Activated CD4-positive, alpha-beta T cell treated with anti-CD3 and anti-CD28 coated beads for 4 hours (primary cell): Measurements from ENCODE around the gene WIPF3.

Experiments used
- DNase-seq, 2 donors: peaks; one replicate each; pipeline ENCODE4 v3.0.0-alpha.2; 2020

WIPF3 gene

DNA sequence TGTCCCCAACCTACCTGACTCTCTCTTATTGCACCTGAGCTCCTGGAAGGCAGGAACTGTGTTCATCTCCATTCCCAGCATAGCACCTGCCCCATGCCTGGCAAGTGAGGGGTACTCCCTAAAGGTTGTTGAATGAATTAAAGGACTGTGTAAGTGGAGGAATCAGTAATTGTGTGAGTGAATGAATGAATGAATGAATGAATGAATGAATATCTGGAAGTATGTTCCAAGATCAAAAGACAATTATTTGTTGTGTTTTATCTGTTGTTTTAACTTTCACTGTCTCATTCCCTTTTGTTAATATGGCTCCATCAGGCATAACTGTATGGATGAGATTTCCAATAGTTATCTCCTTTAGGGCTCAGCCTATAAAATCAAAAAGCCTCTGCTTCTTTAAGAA, 4.0 kb downstream of the WIPF3 start:
- DNase-seq = no peak

DNA sequence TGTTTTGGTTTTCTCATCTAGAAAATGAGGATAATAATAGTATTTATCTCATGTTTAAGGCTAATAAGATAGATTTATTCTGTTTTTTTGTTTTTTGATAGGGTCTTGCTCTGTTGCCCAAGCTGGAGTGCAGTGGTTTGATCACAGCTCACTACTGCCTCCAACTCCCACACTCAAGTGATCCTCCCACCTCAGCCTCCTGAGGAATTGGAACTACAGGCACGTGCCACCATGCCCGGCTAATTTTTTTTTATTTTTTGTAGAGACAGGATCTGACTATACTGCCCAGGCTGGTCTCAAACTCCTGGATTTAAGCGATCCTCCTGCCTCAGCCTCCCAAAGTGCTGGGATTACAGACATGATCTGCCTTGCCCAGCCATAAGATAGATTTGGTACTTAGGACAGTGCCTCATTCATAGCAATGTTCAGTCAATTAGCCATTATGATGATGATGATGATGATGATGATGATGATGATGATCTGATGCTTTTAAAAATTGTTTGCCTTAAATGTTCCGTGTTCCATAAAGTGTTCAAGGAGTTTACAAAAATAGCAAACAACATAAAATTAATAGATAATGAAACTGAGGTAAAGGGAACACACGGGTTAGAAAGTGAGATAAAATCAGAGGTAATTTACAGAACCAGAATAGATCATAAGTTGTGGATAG, 4.6 kb downstream of the WIPF3 start:
- no peak for DNase-seq

DNA sequence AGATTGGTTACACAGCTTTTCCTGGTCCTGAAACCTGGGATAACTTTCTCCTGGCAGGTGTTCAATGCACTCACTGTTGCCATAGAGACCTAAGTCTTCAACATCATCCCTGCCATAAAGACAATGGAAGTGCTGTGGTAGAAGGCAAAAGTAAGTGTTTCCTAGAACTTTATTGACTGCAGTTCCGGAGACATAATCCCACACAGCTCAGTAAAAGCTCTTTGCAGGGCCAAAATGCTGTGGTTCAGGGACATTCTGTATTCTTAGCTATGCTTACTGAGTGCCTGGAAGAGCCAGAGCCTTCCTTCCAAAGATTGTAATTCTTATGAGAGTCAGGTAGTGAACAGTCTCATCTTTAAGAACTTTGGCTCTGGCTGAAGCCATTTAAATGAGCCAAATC, 5.3 kb downstream of the WIPF3 start:
- DNase-seq = no peak

DNA sequence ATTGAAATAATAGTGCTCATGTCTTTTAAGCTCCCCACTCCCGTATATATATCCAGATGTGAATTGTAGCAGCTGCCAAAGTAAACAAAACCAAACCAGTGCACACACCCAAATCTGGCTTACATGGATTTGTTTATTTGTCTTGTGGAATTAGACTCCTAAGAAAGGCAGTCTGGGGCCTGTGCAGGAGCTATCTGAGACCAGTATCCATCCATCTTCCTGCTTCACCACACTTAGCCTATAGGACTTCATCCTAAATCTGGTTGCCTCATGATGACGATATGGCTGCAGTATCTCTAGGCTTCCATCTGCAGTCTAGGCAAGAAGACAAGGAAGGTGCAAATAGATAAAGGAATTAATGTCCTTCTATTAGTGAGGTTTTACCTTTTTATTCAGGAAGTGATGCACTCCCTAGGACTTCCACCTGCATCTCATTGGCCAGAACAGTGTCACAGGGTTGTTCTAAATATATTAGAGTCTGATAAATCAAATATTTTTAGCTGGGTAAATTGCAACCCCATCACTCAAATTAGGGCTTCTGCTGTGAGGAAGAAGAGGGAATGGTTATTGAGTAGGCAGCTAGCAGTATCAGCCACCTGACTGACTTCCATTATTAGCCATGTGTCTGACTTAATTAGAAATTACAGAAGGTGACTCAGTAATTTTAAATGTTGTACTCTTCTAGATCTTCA, 6.0 kb downstream of the WIPF3 start:
- DNase-seq = no peak

DNA sequence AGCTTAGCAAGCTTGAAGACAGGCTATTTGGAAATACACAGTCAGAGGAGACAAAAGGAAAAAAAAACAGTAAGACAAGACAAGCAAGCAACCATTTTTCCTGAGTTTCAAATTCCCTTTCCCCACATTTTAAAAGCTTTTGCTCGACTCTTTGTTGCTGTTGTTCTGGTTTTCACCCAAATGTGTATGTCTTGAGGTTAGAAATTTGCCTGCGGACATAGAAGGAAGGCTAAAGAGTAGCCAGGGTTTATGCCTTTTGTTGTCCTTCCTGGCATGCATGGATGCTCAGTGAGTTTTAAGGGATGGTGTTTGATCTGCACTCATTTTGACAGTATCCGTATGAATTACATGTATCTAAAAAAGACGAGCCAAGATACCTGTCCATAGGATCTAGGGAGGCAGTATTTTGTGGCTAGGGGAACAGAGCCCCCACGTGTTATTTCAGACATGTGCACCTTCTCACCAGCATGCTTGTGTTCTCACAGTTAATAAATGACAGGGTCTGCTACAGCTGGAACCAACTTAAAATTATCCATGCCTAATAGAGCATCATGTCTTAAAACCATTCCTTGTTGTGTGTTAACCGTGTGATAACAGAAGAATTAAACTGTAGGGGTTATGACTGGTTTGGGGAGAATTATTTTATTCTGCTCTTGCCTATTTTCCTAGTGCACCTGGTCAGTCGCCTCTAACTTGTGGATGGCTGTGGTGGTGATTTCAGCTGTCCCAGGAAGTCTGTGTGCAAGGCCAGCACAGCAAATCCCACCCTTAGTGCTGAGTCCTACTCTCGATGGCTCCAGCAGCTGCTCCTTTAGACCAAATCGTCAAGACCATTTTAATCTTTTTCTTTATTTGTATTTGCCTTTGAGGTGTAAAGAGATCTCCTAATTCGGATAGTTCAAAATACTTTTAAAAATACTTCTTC, 9.1 kb downstream of the WIPF3 start:
- no peak for DNase-seq

DNA sequence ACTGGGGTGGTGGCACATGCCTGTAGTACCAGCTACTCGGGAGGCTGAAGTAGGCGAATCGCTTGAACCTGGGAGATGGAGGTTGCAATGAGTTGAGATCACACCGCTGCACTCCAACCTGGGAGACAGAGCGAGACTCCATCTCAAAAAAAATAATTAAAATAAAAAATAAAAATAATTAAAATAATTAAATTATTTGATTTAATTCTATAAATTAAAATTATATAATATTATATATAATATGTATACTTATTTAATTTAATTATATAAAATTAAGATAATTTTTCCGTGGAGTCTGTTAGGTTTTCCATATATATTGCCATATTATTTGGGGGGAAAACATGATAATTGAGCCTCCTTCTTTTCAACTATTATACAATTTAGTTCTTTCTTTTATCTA, 12.0 kb downstream of the WIPF3 start:
- DNase-seq = no peak

DNA sequence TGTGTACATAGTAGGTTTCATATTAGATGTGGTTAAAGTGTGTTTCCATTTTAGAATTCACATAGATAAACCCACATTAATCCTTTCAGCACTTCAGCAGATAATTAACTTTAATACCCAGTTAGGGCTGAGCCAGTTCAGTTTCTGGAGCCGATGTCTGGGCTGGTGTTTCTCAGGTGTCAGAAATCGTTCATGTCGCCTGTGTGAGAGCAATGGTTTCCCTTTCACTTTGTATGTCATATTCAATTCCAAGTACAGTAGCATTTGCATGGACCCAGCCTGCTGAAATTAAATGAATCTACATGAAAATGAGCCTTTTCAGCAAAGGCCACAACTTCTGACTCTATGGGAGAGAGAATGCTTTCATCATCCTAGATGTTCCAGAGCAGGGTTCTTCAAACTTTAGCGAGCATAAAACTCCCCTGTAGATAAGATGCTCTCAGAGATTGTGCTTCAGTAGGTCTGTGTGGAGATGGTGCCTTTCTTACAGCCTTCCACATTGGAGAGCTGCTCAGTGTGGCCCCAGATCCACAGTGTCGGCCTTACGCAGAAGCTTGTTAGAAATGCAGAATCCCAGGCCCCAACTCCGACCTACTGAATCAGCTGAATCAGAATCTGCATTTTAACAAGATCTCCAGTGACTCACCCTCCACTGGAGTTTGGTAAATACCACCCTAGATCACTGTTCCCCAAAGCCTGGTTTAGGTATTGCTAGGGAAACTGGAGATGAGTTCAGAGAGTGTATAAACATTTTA, 19.6 kb downstream of the WIPF3 start:
- DNase-seq = no peak

DNA sequence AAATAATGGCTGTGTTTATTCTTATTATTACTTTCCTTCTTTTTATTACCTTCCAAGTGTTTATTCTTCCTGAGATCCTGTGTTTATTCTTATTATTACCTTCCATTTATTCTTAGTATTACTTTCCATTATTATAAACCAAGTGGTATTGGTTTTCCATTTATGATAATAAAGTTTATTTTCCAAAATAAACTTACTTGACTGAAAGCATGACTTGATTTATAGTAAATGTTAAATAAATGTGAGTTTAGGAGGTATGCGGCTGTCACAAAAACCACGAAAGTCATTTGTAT, 20.2 kb downstream of the WIPF3 start:
- DNase-seq = no peak

DNA sequence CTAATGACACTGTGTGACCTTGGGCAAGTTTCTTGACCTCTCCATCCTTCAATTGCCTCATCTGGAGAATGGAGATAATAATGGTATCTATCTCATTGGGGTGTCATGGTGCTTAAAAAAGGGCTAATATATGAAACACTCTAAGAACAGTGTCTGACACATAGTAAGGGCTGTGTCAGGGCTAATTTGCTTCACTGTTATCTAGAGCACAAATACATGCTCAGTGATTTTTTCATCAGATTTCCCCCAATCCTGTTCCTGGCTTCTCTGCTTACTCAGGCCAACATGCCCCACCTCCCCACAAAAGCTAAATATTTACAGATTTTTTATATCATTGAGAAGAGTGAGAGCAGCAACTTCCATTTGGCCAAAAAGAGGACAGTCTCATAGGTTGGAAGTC, 20.6 kb downstream of the WIPF3 start:
- no peak for DNase-seq

DNA sequence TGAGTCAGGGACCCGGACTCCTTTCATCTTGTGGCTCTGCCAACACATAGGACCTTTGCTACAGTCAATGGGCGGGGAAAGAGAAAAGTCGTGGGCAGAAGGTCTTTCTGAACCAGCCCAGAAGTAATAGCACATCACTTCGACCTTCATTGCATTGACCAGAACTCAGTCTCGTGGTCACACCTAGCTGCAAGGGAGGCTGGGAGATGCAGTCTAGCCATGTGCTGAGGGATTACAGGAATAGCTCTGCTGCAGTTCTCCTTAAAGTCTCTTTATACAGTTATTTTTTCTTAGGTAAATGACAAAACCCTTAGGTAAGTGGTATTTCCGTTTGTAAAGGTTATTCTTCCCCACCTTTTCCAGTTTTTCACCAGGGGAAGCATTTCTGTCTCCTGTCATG, 25.4 kb downstream of the WIPF3 start:
- DNase-seq = no peak

DNA sequence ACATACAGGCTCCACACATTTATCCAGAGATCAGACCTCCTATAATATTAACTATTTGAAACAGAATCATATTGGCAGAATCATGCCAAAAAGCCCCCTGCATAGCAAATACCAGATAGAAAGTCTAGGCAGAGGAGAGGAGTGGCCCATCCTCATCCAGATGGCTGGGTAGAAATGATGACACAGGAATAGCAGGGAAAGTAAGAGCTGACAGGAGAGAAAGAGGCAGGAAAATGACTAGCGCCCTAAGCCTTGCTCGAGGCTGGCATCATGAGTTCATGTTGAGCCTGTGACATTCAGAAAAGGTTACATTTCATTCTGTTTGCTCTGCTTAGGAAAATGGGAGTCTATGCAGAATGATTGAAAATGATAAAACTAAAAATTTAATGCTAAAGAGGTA, 27.6 kb downstream of the WIPF3 start:
- no peak for DNase-seq

DNA sequence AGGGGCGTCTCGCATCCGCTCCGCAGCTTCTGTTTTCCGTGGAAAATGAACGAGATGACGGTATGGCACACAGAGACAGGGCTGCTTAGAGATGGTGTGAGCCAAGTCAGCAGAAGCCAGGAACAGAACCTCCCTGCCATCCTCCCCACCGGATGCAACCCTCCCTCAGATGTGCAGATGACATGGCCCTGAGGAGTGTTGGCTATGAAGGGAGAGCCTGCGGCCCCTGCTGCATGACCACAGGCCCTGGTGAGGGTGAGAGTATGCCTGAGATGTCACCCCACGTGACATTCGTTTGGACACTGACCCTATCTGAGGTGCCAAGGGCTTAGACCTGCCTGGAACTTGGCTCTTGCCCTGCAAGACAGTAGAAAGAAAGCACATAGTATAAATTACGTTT, 29.4 kb downstream of the WIPF3 start:
- no peak for DNase-seq

DNA sequence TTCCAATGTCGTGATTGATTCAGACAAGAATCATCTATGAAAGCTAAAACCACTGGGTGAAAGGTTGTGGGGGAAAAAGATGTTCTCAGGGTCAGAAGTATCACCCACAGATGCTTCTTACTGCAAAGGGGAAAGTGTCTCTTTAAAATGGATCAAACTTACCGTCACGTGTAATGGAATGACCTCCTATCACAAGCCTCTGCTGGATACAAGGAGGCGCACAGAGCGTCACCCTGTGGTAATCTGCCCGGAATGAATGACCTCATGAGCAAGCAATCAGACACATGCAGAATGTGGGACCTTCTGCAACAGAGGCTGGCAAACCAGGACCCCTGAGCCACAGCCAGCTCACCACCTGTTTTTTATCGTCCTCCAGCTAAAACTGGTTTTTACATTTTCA, 33.0 kb downstream of the WIPF3 start:
- no peak for DNase-seq

DNA sequence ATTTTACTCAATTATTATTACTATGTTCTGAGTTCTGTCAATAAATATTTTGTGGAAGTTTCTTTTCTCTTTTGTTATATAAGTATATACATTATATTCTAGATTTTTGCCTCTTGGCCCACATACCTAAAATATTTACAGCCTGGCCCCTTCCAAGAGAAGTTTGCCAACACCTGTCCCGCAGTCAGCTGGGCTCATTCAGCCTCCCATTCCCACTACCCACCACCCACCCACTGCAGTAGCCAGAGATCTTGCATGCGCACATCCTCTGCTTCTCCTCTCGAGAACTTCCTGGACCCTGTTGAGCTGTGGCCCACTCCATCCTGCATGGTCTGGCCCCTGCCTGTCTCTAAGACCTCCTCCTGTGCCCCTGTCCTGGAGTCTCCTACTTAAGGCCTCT, 33.6 kb downstream of the WIPF3 start:
- DNase-seq = no peak

DNA sequence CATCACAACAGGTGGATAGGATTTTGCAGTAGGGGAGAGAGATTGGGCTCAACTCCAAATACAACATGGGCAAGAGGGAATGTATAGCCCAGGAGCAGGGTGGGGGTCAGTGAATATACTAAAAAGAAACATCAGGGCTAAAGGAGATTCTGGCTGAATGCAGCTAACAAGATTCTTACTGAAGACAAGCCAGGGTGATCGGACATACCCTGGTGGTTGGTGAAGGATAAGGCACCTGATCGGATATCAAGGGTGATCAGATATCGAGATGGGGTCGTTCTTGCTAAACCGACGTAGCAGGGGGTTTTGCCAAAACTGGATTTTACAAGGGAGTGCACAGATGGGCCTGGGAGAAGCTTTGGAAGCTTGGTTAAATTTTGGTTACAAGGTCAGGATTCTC, 34.4 kb downstream of the WIPF3 start:
- DNase-seq = no peak

DNA sequence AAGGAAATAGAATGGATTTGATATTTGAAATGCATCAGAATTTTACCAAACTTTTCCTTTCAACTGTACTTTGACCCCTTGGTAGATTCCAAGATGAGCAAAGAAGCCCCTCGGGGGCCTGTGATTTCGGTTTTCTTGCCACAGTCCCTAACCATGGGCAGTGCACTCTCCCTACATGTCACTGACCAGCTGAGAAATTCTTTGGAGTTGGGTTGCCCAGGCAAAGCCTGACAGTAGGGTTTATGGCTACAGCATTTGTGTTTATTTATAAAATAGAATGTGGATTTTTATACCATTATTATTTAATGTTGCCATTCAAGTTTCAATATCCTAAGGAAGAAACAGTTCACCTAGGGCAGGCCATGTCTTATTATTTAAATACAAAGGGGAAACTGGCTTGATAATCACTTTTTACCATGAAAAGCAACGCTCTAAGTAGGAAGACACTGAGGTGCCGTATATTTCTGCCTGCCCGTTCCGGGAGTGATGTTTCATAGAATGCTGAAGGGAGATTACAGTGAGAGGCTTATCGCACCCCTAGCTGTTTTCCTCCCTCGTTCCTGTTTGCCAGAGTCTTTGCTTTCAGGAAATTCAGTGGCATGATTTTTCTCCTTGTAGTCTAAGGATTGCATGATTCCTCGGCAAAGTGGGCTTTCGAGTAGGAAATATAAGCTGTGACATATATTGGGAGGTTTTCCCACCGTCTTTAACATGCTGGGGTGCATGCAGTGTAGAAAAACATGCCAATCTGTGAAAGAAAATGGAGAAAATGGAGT, 35.8 kb downstream of the WIPF3 start:
- no peak for DNase-seq

DNA sequence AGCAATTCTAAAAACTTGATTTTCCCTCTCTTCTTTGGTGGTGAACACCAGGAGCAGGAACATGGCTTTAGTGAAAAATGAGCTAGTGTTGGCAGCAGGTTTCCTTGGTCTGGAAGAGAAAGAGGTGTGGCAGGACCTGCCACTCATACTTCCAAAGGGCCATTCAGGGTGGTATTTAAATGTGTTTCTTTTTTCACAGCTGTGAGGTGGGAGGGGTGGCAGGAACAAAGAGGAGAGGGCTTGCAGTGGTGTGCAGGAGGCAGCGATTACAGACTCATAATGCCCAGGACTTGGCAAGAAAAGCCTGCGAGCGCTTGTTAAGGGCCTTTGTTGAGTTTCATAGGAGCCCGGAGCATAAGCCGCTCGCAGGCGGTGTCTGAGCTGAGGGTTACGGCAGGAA, 36.8 kb downstream of the WIPF3 start:
- no peak for DNase-seq

DNA sequence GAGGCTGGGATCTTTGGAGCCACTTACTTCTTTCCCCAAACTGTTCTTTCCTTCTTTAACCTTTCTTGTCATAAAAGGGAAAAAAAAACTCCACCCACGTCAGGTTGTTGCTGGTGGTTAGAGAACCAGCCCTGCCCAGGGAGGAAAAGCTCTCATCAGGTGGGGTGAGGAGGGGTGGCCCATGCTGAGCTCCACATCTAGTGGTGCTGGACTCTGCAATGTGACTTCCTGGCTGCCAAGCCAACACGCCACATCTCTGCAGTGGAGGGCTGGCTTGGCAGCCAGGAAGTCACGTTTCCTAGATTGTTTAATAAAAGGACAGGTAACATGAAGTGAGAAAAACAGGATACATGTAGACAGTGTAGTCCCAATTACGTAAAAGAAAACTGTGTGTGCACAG, 37.4 kb downstream of the WIPF3 start:
- DNase-seq = no peak

DNA sequence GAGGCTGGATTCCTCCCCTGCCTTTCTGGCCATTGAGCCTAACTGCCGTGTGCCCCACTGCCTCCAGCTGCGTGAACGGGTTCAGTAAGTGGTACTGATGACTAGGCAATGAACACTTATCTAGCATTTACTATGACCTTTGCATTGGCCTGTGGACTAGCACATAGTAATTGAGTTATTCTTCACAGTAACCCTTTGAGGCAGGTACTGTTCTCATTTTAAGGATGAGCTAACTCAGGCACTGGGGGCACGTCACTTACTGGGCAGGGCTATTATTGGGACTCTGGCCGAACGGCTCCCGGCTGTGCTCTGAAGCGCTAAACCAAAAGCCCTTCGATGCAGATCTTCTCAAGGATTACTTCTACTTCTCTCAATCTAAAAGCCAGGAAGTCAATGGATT, 38.3 kb downstream of the WIPF3 start:
- no peak for DNase-seq

DNA sequence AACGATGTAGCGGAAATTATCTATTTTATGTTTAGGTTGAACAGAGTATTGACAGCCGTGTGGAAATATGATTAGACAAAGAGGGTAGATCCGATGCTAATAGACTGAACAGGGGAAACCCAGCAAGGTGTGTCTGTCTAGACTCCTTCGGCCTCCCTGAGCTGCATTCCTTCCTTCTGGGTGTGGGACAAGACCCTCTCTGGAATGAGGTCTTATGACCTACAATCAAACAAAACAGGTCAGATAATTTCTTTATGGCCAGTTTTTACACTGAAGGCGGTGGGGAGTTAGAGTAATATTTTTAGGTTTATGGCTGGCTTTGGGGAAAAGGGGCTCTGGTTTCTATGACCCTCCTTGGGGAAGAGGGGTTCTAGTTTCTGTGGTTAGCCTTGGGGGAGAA, 41.2 kb downstream of the WIPF3 start:
- no peak for DNase-seq

DNA sequence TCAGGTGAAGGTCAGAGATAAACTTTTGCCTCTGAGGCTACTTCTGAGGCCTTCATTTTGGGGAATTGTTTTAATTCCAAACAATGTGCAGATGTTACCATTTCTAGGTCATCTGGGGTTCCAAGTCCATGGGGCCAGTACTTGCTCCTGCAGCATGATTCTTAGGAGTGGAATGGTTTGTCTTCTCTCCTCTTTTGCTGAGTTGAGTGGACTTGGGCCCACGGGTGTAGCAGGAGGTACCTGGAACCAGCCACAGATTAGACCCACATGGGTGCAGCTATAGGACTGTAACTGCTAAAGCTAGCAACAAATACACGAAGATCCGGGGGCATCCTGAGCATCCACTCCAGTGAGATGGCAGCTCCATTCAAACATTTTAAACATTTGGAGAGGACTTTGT, 41.6 kb downstream of the WIPF3 start:
- no peak for DNase-seq

DNA sequence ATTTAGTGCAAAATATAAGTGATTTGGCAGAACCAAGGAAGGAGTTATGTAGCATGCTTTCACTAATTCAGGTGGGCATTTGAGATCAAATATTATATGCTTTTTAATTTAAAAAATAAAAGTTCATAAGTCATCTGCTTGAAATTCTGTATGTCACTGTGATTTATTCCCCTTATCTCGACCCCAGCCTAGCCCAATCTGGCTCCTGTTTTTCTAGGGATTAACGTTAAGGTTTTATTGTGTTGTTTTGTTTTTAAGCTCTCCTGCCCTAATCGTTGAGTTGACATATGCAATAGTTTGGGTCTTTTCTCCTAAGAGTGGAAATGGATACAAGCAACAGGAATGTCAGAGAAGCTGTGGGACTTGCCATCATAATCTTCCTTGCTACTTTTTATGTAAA, 42.6 kb downstream of the WIPF3 start:
- no peak for DNase-seq

DNA sequence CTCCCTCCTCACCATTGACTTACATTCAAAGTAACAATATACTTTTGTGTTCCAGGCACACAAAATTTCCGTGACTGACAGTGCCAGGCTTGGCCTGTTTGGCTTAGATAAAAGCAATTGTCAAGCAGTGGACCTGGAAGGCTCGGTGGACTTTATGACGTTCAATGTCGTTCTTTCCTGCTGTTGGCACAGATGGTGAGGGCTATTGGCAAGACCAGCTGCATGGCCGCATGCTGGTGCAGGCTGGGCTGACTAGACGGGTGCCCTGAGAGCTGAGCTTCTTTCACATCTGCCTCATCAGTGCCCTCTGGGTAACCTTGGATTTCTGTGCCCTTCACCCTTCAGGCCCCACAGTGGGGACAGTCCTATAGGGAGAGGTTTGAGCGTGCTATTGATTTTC, 45.2 kb downstream of the WIPF3 start:
- DNase-seq = no peak
